Activated CD8-positive, alpha-beta memory T cell treated with anti-CD3 and anti-CD28 coated beads for 24 hours (primary cell): ENCODE data around the gene USP2.

Source experiments
- DNase-seq: peaks from one replicate; pipeline ENCODE4 v3.0.0-alpha.2; 2020

The USP2 gene

DNA sequence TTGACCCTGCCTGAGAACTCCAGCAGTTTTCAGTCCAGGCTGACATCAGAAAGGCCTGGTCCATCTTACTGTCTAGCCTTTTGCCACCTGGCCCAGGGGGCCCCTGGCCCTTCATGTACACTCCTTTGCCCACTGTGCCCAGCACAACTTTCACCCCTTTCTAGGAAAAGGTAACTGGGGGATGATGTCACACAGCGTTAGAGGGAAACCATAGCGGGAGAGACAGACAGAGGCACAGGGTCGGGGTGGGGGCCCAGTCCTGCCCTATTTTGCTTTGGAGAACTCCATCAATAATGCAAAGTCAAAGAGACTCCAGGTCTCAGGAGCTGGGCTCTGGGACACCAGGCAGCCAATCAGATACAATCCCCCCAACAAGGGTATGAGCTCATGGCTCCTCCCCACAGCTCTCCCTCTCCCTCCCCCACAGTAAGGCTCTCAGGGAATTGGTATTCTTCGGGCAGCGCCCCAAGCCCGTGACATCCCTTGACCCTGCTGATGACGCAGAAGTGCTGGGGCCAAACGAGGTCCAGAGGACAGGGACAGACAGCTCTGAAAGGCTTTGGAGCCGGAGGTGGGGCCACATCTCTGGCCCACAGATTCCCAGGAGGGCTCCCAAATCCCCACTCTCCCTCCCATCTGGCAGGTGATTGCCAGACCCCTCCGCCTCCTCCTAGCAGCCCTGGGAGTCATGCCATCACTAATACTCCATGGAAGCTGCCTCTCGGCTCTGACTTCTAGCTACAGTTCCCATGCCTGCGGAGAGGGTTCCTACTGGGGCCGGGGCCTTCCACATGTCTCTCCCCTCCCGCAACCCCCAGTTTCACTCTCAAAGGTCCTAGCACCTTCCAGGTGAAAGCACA, 5.9 kb downstream of the USP2 start:
- DNase-seq: no peak

DNA sequence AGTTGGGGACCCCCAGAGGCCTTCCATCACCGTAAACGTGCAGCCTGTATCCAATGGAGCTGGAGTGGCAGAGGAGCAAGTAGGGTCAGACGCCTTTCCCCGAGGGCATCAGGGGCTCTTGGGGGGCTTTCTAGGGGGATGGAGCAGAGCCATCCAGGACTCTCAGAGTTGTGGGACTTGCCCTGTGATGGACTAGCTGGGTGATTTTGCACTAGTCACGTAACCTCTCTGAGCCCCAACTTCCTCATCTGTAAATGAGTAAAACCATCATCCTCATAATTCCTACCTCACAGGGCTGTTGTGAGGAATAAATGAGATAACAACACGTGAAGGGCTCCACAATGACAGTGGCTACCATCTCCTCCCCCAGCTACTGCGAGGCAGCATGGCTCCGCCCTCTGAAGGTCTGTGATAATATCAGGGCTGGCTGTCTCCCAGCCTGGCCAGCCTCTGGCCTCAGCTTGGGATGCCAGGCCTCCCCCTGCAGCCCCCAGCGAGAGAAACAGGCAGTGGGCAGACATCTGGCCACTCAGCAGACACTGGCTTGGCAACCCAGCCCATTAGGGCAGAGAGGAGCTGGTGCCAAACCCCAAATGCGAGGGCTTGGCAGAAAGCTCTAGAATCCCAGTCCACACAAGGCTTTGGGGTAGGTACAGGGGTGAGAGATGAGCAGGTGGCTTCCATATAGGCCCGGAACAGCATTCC, 6.7 kb downstream of the USP2 start:
- no peak for DNase-seq

DNA sequence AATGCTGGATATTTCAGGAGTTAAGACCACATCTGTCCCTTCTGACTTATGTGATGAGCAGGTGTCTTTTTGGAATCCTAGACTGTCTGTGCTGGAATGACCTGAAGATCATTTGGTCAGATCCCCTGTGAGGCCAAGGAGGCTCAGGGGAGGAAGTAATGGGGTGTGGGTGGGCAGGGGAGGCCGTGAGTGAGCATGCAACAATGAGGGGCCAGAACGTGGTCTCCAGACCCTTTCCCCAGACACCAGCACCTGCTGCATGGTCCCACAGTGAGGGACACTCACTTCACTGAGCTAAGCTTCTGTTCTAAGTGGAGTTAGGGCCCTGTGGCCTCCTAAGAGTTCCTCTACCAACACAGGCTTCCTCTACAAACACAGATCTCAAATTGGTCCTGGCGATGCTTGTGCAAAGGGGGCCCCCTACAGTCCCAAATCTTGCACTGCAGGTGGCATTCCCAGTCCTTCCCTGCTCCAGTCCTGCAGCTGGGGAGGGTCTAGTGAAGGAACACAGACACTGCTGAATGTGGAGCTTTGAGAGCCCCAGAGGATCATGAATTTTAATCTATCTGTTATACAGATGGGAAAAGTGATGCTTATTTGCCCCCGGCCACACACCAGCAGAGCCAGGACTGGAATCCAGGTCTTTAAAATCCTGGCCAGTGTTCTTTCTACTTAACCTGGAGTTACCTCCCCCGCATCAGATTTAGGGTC, 7.4 kb downstream of the USP2 start:
- peak; percentile 69 for DNase-seq

DNA sequence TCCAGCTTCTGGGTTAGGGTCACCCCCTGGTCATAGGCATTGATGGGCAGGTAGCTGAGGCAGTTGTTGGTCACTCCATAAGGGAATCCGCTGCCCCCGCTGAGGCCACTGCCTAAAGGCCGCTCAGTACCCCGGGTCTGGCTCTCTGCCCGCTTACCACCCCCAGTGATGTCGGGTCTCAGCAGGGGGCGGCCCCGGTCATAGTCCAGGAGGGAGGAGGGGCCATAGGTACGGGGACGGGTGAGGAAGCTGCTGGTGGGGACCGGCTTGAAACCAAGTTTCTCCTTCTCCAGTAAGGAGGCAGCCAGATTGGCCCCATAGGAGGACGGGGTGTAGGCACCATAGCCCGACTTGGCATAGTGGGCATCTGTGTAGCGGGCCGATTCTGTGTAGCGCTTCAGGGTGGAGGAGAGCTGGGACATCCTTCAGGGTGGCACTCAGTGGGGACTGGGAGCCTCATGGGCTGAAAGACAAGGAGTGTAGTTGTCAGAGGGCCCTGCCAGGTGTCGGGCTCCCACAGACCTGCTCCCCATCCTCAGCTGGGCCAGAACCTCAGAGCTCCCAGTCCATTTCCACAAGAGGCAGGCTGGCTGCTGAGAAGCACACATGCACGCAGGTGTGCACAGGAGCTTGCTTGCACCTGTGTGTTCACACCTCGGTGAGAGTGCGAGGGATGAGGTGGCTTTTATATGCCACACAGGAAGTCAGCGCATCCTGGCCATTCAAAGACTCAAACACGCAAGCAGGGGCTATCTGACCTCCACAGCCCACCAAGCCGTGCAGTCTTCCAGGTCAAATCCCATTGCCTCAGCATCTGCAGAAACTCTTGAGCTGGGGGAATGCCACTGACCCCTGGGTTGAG, 8.2 kb downstream of the USP2 start:
- no peak for DNase-seq

DNA sequence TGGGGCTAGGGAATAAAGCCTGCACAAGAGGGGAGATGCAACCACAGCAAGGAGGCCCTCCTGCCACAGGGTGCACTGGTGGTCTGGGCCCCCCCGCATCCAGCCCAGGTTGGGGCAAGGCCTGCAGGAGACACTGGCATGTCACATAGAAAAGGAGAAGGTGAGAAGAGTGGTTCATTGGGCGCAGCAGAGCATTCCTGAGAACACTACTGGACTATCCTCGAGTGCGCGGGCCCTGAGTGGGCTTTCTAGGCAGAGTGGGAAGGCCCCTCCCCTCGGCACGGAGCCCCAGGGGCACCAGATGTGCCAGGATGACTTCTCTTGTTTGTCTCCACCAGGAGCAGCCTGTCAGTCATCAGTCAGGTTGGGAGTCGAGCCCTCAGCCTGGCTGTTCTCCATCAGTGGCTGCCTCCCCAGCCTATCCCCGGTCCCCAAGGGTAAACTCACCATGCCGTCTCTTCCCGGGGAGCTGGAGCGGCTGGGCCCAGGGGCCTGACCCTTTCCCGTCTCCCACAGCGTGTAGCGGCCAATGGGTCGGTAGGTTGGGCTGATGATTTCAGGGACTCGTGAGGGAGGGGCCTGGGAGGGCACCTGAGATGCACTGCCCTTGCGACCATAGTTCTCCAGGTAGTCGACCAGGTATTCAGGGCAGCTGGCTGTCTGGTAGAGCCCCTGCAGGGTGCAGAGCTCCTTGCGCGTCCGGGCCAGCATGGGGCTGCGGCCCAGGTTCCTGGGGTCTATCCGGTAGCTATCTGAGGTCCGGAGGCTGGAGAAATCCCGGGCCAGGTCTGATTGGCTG, 9.0 kb downstream of the USP2 start:
- no peak for DNase-seq

DNA sequence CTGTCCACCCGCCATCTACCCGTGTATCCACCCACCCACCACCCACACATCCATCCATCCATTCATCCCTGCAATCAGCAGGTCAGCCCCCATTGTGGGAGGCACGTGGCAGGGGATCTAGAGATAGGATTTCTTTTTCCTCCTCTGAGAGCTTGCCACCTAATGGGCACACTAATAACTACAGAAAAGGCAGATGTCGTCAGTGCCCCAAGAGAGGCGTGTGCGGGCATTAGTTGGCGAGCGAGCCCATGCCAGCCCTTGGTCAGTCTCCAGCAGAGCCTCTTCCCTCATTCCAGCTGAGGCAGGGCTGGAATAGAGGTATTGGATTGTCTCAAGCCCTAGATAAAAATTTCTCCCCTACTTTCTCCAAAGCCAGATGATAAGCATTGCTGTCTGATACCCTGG, 9.7 kb downstream of the USP2 start:
- DNase-seq: no peak

DNA sequence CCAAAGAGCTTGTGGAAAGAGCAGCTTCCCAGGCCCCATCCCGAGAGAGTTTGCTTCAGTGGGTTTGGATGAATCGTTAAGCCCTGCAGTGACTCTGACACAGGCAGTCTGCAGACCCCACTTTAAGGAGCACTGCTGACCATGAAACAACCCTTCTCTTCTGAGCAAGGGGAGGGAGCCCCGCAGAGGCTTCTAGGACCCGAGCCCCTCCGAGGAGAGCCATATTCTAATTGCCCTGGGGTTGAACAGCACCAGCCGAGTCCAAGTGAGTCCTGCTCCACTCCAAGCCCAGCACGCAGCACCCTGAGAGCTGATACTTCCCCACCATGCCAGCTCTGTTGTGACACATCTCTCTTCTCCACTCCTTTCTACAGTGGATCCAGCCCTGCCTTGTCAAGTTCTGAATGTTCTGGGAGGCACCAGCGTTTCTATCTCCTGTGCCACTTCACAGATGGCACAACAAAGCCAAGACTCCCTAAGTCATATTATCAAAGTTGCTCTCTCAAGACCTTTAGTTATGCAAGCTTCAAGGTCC, 10.4 kb downstream of the USP2 start:
- no peak for DNase-seq

DNA sequence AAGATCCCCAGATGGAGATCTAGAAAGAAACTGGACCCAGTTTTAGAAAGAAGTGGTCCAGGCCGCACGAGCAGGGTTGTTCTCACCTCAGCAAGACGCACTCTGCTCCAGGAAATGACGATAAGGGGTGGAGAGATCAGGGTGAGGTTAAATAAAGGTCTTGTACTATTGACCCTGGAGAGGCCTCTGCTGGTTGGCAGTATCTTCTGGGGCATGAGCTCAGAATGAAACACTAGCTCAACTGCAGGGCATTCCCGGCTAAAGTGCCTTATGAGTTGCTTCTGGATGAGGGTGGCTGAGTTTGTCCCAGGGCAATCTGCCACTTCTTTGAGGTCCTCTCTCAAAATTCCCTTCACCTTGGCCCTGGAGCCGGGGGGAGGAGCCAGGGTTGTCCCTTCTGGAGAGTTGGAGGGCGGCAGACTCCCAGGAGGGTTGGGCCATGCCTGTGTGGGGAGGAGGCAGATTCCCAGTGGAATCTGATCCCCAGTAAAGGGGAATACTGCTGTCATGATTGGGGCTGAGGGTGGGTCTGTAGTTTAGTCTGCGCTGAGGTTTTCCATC, 10.9 kb downstream of the USP2 start:
- no peak for DNase-seq

DNA sequence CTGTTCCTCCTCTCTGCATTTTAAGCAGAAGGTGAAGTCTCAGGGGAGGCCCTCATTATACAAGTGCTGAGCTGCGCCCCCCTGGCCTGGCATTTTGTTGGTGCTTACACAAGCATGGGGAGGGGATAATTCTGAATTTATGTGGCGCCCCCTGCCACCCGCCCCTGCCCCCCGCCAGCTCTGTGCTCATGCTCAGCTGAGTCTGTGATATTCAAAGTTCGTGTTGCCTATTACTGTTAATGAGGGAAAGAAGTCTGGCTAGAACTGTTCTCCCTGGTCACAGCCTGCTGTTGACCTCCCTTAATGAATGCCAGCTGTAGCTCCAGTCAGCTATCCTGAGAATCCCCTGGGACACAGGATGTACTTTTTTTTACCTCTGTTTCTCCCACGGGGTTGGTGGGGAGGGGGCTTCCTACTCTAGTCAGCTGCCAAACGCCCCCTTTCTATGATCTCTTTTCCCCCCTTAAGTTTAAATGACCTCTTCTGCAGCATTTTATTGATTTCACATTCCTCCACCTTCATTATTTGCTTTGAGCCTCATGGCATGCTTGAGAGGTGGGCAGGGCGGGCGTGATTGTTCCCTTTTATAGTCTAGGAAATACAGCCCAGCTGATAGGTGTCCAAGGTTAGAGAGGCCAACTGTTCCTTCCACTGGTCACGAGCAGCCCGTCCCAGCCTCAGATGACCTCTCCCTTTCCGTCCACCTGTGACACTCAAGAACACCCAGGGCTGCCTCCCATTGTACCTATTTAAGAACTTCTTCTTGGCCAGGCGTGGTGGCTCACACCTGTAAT, 12.2 kb downstream of the USP2 start:
- DNase-seq: no peak

DNA sequence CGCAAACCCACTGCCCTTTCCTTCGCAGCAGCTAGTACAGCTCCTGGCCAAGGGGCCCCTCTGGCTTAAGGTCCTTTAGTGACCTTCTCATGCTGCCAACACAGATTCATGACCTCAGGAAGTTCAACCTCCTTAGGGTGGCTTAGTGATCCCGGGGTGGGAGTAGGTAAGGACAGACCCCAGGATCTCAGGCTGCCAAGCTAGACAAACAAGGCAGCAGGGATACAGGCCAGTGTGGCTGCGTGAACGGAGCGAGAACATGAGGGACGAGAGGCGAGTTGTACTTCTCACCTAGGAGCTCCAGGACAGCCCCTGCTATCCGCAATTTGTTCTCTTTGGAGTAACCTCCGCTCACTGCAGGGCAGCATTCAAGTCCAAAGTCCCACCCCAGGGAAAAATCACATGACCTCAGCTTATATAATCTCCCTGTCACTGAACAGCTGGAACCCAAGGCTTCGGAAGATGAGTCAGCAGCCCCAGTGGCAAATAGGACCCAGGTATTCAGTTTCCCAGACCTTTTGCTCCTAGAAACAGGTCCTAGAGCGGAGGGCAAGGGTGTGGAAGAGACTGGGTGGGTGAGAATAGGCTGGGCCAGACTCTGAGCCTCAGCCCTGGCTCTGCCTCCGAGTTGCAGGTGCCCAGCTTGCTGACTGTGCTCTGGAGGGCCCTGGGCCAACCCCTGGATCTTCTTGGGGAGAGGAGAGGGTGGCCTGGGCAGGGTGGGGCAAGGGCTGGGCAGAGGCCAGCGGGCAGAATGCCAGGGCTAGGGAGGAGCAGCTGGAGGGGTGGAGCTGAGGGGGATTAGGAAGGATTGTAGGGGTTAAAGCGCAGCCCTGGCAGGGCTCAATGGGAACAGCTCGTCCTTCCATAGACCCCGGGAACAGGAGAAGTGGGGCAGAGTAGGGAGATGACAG, 13.1 kb downstream of the USP2 start:
- no peak for DNase-seq

DNA sequence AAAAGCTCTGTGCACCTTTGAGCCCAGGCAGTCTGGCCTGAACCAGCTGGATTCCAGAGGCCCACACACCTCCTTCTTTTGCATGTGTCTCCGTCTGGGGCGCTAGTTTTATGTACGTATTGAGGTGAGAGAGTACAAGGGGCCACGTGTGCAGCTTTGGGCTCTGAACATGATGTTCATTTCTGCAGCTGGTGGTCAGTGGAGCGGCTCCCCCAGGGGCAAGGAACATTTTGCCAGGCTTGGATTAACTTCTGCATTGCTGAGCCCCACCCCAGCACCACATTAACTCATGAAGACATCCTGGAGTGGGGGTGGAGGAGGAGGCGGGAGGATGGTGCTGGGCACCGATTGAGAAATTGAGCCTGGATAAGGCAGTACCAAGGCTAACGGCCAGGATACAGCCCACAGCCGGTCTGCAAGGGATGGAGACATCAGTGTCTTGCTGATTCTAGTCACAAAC, 13.8 kb downstream of the USP2 start:
- no peak for DNase-seq

DNA sequence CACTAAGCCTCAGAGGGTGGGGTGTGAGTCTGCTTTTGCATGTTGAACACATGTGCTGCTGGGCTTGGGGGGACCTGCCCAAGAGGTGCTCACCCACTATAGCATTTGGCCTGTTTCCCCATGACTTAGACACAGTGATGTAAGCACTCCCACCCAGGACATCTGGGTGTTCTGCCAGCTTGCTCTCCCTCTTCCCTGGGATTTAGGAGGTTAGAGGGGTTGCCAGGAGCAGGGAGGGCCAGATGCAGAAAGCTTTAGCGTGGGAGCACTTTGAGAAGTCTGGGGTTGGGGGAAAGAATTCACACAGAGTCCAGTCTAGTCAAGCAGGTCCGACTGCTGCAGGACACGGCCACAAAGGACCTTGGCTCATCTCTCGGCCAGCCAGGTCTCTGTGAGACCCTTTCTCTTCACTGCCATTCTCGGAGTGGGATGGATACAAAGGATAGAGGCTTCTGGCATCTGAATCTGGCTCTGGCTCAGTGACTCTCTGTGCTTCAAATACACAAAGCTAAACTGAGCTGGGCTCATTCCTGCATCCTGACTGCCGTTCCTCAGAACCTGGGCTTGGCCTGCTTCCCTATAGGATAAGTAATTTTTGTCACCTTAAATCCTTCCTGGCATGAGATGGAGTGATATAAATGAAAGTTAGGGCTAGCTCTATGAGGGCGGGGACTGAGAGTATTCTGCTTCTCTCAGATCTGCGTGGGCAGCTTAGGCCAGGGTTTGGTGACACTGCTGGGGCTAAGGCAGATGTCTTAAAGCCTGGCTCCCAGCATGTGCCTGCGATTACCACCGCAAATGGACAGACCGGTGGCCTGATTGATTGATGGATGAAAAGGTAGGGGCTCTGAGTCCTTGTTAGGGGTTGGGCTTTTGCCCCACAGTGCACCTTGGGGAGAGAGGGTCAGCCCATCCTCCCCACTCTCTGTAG, 14.5 kb downstream of the USP2 start:
- no peak for DNase-seq

DNA sequence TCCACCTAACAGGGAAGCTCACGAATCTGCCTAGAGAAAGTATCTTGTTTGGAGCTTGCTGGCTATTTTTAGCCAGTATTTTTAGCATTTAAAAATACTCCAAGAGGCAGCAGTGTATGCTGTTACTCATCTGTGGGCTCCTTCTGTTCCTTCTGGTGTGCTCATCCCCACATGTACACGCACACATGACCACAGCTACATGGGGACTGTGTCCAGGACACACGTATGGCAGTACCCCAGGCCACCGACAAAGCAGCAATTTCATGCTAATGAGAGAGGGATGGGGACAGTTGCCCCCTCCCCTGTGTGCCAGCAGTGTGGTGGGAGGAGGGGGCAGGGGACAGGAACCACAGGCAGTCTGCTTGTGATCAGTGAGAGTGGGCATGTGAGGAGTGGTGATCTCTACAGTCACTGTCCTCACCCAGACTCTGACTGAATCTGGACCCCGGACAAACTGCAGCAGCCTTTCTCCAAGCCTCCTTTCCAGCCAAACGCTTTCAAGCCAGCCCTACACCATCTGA, 16.4 kb downstream of the USP2 start:
- no peak for DNase-seq

DNA sequence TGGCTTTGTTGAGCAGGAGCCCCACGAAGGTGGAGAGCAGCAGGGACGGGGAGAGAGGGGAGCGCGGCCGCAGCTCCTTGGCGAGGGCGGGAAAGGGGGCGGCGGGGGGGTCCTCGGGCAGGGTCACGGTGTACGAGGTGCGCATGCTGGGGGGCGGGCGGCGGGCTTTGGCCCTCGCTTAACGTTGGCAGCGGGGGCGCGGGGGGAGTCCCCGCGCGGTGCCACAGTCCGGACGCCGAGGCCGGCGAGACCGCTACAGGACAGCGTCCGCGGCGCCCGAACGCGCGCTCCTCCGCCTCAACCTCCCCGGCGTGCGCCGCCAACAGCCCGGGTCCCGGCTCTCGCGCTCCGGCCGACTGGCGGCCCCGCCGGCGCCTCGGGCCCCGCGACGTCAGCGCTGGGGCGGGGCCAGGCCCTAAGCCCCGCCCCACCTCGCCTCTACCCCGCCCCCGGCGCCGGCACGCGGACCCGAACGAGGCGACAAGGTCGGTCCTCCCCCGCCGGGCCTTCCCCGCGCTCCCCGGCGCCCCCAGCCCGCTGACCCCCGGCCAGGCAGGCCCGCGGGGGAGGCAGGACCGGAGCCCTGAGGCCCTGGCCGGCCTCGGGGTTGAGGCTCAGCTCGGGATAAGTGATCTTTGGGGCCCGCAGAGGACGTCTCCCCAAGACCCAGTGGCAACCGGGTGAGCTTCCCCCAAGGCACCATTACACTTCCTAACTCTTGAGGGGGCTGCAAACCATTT, 17.5 kb downstream of the USP2 start:
- peak; percentile 84 for DNase-seq

DNA sequence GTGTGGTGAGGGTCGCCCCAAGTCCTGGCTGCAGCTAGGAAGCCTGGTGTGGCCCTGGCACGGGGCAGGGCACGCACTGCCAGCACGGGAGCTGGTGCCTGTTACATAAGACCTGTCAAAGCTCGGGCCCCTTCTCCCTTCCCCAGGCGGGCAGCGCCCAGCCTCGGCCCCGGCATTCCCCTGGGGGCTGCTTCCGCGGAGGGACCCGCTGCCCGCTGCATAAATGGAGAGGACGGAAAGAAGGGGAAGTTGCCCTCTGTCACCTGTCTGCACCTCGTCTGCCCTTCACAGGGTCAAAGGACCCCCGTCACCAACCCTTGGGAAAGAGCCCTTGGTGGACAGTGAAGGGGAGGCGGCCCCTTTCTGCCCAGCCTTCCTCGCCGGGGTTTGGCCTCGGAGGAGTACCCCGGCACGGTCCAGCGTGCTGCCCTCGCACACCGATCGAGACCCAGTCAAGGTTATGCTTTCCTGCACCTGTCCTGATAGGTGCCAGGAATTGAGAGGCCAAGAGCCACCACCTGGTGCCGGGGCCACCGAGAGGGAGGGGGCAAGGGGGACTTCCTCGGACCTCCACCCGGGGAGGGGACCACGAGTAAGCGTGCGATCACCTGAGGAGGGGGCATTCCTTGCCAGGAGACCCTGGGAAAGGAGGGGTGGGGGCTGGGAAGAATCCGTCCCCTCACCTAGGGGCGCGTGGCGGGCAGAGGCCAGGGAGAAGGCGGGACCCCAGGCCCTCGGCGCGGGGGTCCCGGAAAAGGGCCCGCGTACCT, 18.2 kb downstream of the USP2 start:
- no peak for DNase-seq

DNA sequence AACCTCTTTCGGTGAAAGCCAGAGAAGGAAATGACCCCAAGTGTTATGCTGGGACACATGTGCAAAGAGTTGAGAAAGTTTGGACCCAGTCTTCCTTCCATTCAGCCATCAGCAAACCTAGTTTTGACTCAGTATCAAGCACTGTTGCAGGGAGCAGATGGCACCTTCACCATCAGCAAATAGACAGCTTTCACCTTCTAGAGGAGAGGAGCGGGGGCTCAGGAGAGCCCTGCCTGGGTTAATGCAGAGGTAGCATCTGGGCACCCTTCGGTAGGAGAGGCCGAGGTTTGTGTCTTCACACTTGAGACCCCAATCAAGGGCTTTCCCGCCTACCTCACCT, 18.8 kb downstream of the USP2 start:
- DNase-seq: no peak
